WTC11 (cell line): ENCODE data around the gene ALPK1. TPM values are rescaled to one million over a fixed set of nuclear protein-coding genes. Genes with fewer than 3 reads are reported as not detected.

Experiments
- ATAC-seq: fragments of 200-7000 bp; cut with Tn5 transposase; 2 replicates; pipeline ENCODE4 v1.10.0; 2021; ENCODE audit warnings: mild to moderate bottlenecking, moderate library complexity
- CTCF ChIA-PET: fragments of 300-600 bp; sonication (Branson Sonifier 250); formaldehyde crosslinking; loops from one replicate; lab custom pipeline; 2021; ENCODE audit warnings: antibody characterized with exemption; lab: Charles Lee
- POLR2A ChIA-PET: fragments of 350-600 bp; sonication (Branson Sonifier 250); formaldehyde crosslinking; loops from one replicate; lab custom pipeline; 2021; ENCODE audit warnings: antibody characterized with exemption; lab: Charles Lee
- DNase-seq: peaks from one replicate; pipeline ENCODE4 v3.0.0; 2021; ENCODE audit warnings: low spot score
- H3K27ac Mint-ChIP-seq: 2 replicates; pipeline ENCODE4 v1.8.0; 2021; ENCODE audit warnings: mixed read lengths
- H3K27me3 Mint-ChIP-seq: 2 replicates; pipeline ENCODE4 v1.8.0; 2021; ENCODE audit warnings: low read depth, mild to moderate bottlenecking, moderate library complexity, mixed read lengths
- H3K36me3 Mint-ChIP-seq: 2 replicates; pipeline ENCODE4 v1.8.0; 2021; ENCODE audit warnings: mixed read lengths
- H3K4me1 Mint-ChIP-seq: 2 replicates; pipeline ENCODE4 v1.8.0; 2022; ENCODE audit warnings: mixed read lengths
- H3K4me3 Mint-ChIP-seq: 2 replicates; pipeline ENCODE4 v1.8.0; 2021; ENCODE audit warnings: mild to moderate bottlenecking, moderate library complexity, mixed read lengths
- H3K9me3 Mint-ChIP-seq: 2 replicates; pipeline ENCODE4 v1.8.0; 2021; ENCODE audit warnings: mixed read lengths
- AFF4 ChIP-seq: sonication (generic); formaldehyde crosslinking; IDR thresholded peaks from 2 replicates; pipeline ENCODE4 v1.8.1; 2023; ENCODE audit warnings: mild to moderate bottlenecking, missing genetic modification reagents, borderline replicate concordance
- ATF1 ChIP-seq: sonication (generic); formaldehyde crosslinking; IDR thresholded peaks from 2 replicates; pipeline ENCODE4 v1.8.1; 2023; ENCODE audit warnings: mild to moderate bottlenecking, moderate library complexity, missing genetic modification reagents
- CREM ChIP-seq: sonication (generic); formaldehyde crosslinking; IDR thresholded peaks from 2 replicates; pipeline ENCODE4 v1.8.1; 2022; ENCODE audit warnings: mild to moderate bottlenecking, missing genetic modification reagents, moderate library complexity
- EMX1 ChIP-seq: fragments of 250-450 bp; sonication (Bioruptor Pico); IDR thresholded peaks from 2 replicates; pipeline ENCODE4 v1.8.0; 2021; ENCODE audit warnings: mild to moderate bottlenecking
- ERG ChIP-seq: fragments of 250-450 bp; sonication (Bioruptor Pico); IDR thresholded peaks from 2 replicates; pipeline ENCODE4 v1.8.0; 2021; ENCODE audit warnings: mild to moderate bottlenecking
- FOXK1 ChIP-seq: sonication (generic); formaldehyde crosslinking; IDR thresholded peaks from 2 replicates; pipeline ENCODE4 v1.8.0; 2022; ENCODE audit warnings: mild to moderate bottlenecking, moderate library complexity, missing genetic modification reagents
- FOXP4 ChIP-seq: sonication (generic); formaldehyde crosslinking; IDR thresholded peaks from 2 replicates; pipeline ENCODE4 v1.8.0; 2022; ENCODE audit warnings: mild to moderate bottlenecking, missing genetic modification reagents
- IRF2 ChIP-seq: sonication (generic); formaldehyde crosslinking; IDR thresholded peaks from 2 replicates; pipeline ENCODE4 v1.8.0; 2022; ENCODE audit warnings: low read depth, missing genetic modification reagents, borderline replicate concordance
- MLX ChIP-seq: sonication (generic); formaldehyde crosslinking; IDR thresholded peaks from 2 replicates; pipeline ENCODE4 v1.8.1; 2023; ENCODE audit warnings: mild to moderate bottlenecking, missing genetic modification reagents, moderate library complexity
- SOX15 ChIP-seq: fragments of 250-450 bp; sonication (Bioruptor Pico); IDR thresholded peaks from 2 replicates; pipeline ENCODE4 v1.9.0; 2021; ENCODE audit warnings: mild to moderate bottlenecking
- STAT6 ChIP-seq: sonication (generic); formaldehyde crosslinking; conservative IDR thresholded peaks from 2 replicates; pipeline ENCODE4 v1.8.1; 2023; ENCODE audit warnings: mild to moderate bottlenecking, low read depth, missing genetic modification reagents, moderate library complexity
- TEAD1 ChIP-seq: sonication (generic); formaldehyde crosslinking; IDR thresholded peaks from 2 replicates; pipeline ENCODE4 v1.8.0; 2022; ENCODE audit warnings: mild to moderate bottlenecking, missing genetic modification reagents
- ZNF416 ChIP-seq: fragments of 250-450 bp; sonication (Bioruptor Pico); IDR thresholded peaks from 2 replicates; pipeline ENCODE4 v1.9.0; 2021; ENCODE audit warnings: mild to moderate bottlenecking, inconsistent platforms
- total RNA-seq: library from RNA; stranded (reverse); gene quantifications from 3 replicates; pipeline ENCODE4 v1.2.3, GENCODE V29; 2021

Gene ALPK1
- total RNA-seq, 1 experiment from 2014 or later: 0.50 TPM

- no peak for TF ChIP-seq IRF2 (CRISPR knock-in tag)
- no peak for TF ChIP-seq ZNF416 (CRISPR knock-in tag)
- TF ChIP-seq STAT6 (CRISPR knock-in tag): no peak
- no peak for TF ChIP-seq TEAD1 (CRISPR knock-in tag)
- no peak for TF ChIP-seq ERG (CRISPR knock-in tag)
- no peak for TF ChIP-seq FOXP4 (CRISPR knock-in tag)
Measured at GRCh38 chr4:112284662-112285411, 12.3 kb upstream of the ALPK1 start (continued).

GRCh38 chr4:112287258-112287989 is 9.7 kb upstream of the ALPK1 start:
- CTCF ChIA-PET: interaction anchor here (0.6 kb wide), 1 partner anchor 237 kb away, joined by 4 read pairs; no protein-coding TSS in a partner anchor
- no peak overlapping the region; the same call in 1 of the 2 replicates for H3K4me3 Mint-ChIP-seq
- TF ChIP-seq SOX15 (CRISPR knock-in tag) (no peak), FOXK1 (CRISPR knock-in tag) (no peak), CREM (no peak)
- TF ChIP-seq, all 79 proteins: peak for 0
- no peak overlapping the region for H3K27ac Mint-ChIP-seq
- H3K27me3 Mint-ChIP-seq: peaks cover 38% of the 10 kb centered on the region
- POLR2A ChIA-PET: no interaction called here
- DNase-seq: no peak
- peaks cover 16% of the 10 kb centered on the region for H3K4me1 Mint-ChIP-seq
- peaks cover under 1% of the 10 kb centered on the region; the same call in 1 of the 2 replicates for H3K36me3 Mint-ChIP-seq
- no peak for ATAC-seq
- peaks cover 11% of the 10 kb centered on the region for H3K9me3 Mint-ChIP-seq

GRCh38 chr4:112288455-112288854 is 8.7 kb upstream of the ALPK1 start:
- no peak overlapping the region for H3K27ac Mint-ChIP-seq
- H3K36me3 Mint-ChIP-seq: no peaks in the 10 kb centered on the region
- DNase-seq (no peak), ATAC-seq (no peak)
- H3K4me3 Mint-ChIP-seq: no peak overlapping the region
- CTCF ChIA-PET: no interaction called here
- H3K9me3 Mint-ChIP-seq: peaks cover 10% of the 10 kb centered on the region
- H3K27me3 Mint-ChIP-seq: peaks cover 38% of the 10 kb centered on the region
- H3K4me1 Mint-ChIP-seq: peaks cover 16% of the 10 kb centered on the region
- POLR2A ChIA-PET: no interaction called here
- TF ChIP-seq AFF4 (CRISPR knock-in tag) (no peak), STAT6 (CRISPR knock-in tag) (no peak), FOXP4 (CRISPR knock-in tag) (no peak), EMX1 (CRISPR knock-in tag) (no peak), ATF1 (CRISPR knock-in tag) (no peak), MLX (no peak)
